Endodermal cell (in vitro differentiated cells): Measurements from ENCODE around the gene YKT6. TPM values are rescaled to one million over a fixed set of nuclear protein-coding genes. Genes with fewer than 3 reads are reported as not detected.

ENCODE experiments used
- DNase-seq: peaks from one replicate; pipeline ENCODE4 v3.0.0-alpha.2; 2017
- H3K27ac ChIP-seq: 2 replicates; pipeline ENCODE4 v1.5.1; 2013; ENCODE audit warnings: mild to moderate bottlenecking, low read depth, low read length, moderate library complexity
- H3K27me3 ChIP-seq: 2 replicates; pipeline ENCODE4 v1.6.1; 2013; ENCODE audit warnings: mild to moderate bottlenecking, low read length, moderate library complexity; ENCODE audit not compliant: insufficient read depth, control insufficient read depth, poor library complexity, severe bottlenecking
- H3K36me3 ChIP-seq: 2 replicates; pipeline ENCODE4 v1.7.0; 2013; ENCODE audit warnings: mild to moderate bottlenecking, low read length, moderate library complexity; ENCODE audit not compliant: control insufficient read depth, insufficient read depth
- H3K4me1 ChIP-seq: one replicate; pipeline ENCODE4 v1.7.0; 2013; ENCODE audit warnings: low read length; ENCODE audit not compliant: control insufficient read depth, insufficient read depth
- H3K4me3 ChIP-seq: 2 replicates; pipeline ENCODE4 v1.5.1; 2013; ENCODE audit warnings: mild to moderate bottlenecking, low read length, moderate library complexity
- H3K9ac ChIP-seq: 2 replicates; pipeline ENCODE4 v1.6.1; 2013; ENCODE audit warnings: mild to moderate bottlenecking, low read length, moderate library complexity; ENCODE audit not compliant: poor library complexity, severe bottlenecking; ENCODE audit errors: extremely low read depth
- H3K9me3 ChIP-seq: 2 replicates; pipeline ENCODE4 v1.6.1; 2013; ENCODE audit warnings: mild to moderate bottlenecking, low read length, moderate library complexity; ENCODE audit not compliant: control insufficient read depth
- H3K27ac Mint-ChIP-seq: 2 replicates; pipeline ENCODE4 v1.8.0; 2020; ENCODE audit warnings: mixed read lengths
- H3K27me3 Mint-ChIP-seq: 2 replicates; pipeline ENCODE4 v1.8.0; 2021; ENCODE audit warnings: mild to moderate bottlenecking, mixed read lengths; ENCODE audit not compliant: insufficient read depth
- H3K36me3 Mint-ChIP-seq: 2 replicates; pipeline ENCODE4 v1.8.0; 2020; ENCODE audit warnings: low read depth, mixed read lengths
- H3K4me1 Mint-ChIP-seq: 2 replicates; pipeline ENCODE4 v1.8.0; 2020; ENCODE audit warnings: mixed read lengths
- H3K4me3 Mint-ChIP-seq: 2 replicates; pipeline ENCODE4 v1.8.0; 2020; ENCODE audit warnings: mild to moderate bottlenecking, moderate library complexity, mixed read lengths
- H3K9me3 Mint-ChIP-seq: 2 replicates; pipeline ENCODE4 v1.8.0; 2020; ENCODE audit warnings: mild to moderate bottlenecking, mixed read lengths
- WGBS, 2 experiments: methylation state at CpG; one replicate each; pipeline versions ENCODE4 v1.1.5 to v1.1.7; 2013; ENCODE audit warnings: missing lambda C conversion rate in 2 of 2, mixed read lengths in 1 of 2; ENCODE audit not compliant: insufficient coverage in 1 of 2, insufficient read length in 1 of 2; 5-methylcytosine and 5-hydroxymethylcytosine counted together
- total RNA-seq, 2 donors: library from RNA; stranded (reverse); fragmentation: NEBNext Ultra II Directional in 1 of 2; extraction: Animal tissue kit (Norgen Biotek cat#: 25700) in 1 of 2; gene quantifications; 2 replicates in 1 of 2; 3 replicates in 1 of 2; pipeline ENCODE4 v1.2.1, GENCODE V29; 2021
- TF ChIP-seq, protein P1 (sequence below): fragments of 200-600 bp; sonication (generic); conservative IDR thresholded peaks from 2 replicates; pipeline ENCODE4 v1.5.0; 2021; ENCODE audit warnings: antibody characterized with exemption, mild to moderate bottlenecking

YKT6 gene
- total RNA-seq, 2 donors from 2014 or later, result 96.2 to 101 TPM

DNA sequence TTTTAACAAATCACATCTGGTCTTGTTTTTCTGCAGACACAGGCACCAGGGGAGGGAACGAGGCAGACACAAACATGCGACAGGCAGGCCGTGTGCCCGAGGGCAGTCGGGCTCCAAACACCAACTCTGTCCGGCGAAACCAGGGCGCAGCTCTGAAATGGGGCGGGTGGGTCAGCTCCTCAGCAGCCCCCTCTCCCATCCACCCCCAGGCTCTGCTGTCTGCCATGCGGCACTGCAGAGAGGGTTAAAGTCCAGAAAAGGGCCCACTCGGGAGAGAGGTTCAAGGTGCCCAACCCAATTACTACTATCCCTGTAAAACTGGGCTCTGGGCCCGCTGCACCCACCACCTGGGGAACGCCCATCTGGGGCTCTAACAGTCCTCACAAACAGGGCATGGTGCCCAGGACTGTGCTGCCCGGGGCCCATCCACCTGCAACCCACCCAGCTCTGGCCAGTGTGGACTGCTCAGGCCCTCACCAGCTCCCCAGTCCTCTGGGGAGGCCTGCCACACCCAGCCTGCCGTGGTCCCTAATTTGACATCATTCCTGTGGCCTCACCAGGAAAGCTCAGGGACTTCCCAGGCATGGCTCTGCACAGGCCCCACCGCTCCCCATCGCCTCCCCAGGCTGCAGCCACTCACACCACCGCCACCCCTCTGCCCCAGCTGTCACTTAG is 18.7 kb downstream of the YKT6 start:
- Histone ChIP-seq H3K4me3 (no peak overlapping the region), H3K9ac (no peak overlapping the region), H3K36me3 (peaks cover 6% of the 10 kb centered on the region), H3K4me1 (no peaks in the 10 kb centered on the region), H3K9me3 (no peaks in the 10 kb centered on the region), H3K27me3 (no peaks in the 10 kb centered on the region), H3K27ac (no peak overlapping the region)
- H3K4me1 Mint-ChIP-seq, result peaks cover 10% of the 10 kb centered on the region
- no peak overlapping the region for H3K27ac Mint-ChIP-seq
- peaks cover 2% of the 10 kb centered on the region for H3K27me3 Mint-ChIP-seq
- H3K36me3 Mint-ChIP-seq, result no peaks in the 10 kb centered on the region
- no peak overlapping the region for H3K4me3 Mint-ChIP-seq
- H3K9me3 Mint-ChIP-seq, result no peaks in the 10 kb centered on the region
- no peak for DNase-seq
- 93 to 94% methylated on average over 16 to 18 of the region's 18 CpGs for WGBS, 2 experiments
- TF ChIP-seq, protein P1, sequence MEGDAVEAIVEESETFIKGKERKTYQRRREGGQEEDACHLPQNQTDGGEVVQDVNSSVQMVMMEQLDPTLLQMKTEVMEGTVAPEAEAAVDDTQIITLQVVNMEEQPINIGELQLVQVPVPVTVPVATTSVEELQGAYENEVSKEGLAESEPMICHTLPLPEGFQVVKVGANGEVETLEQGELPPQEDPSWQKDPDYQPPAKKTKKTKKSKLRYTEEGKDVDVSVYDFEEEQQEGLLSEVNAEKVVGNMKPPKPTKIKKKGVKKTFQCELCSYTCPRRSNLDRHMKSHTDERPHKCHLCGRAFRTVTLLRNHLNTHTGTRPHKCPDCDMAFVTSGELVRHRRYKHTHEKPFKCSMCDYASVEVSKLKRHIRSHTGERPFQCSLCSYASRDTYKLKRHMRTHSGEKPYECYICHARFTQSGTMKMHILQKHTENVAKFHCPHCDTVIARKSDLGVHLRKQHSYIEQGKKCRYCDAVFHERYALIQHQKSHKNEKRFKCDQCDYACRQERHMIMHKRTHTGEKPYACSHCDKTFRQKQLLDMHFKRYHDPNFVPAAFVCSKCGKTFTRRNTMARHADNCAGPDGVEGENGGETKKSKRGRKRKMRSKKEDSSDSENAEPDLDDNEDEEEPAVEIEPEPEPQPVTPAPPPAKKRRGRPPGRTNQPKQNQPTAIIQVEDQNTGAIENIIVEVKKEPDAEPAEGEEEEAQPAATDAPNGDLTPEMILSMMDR, result no peak

DNA sequence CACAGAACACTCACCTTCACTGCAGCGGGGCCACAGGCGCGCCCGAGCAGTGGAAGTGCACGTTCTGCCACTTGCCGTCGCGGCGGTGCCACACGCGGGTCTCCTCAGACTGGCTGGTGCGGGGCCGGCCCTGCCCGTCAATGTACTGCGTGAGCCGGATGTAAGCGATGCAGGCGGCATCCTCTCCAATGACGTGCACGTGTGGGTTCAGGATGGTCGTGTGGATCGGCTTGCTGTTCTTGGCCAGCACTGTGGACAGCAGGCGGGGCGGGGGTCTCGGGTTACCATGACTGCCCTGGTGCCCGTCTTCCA is 19.2 kb downstream of the YKT6 start:
- Mint-ChIP-seq H3K27ac (no peak overlapping the region), H3K27me3 (peaks cover 2% of the 10 kb centered on the region), H3K4me3 (no peak overlapping the region), H3K4me1 (peaks cover 9% of the 10 kb centered on the region), H3K36me3 (no peaks in the 10 kb centered on the region), H3K9me3 (no peaks in the 10 kb centered on the region)
- H3K9me3 ChIP-seq, result no peaks in the 10 kb centered on the region
- no peaks in the 10 kb centered on the region for H3K27me3 ChIP-seq
- no peak overlapping the region for H3K9ac ChIP-seq
- H3K4me1 ChIP-seq, result no peaks in the 10 kb centered on the region
- 90 to 91% methylated on average over 19 to 26 of the region's 26 CpGs for WGBS, 2 experiments
- H3K4me3 ChIP-seq, result no peak overlapping the region
- TF ChIP-seq, protein P1, result no peak
- no peak overlapping the region for H3K27ac ChIP-seq
- no peak for DNase-seq
- peaks cover 3% of the 10 kb centered on the region for H3K36me3 ChIP-seq

DNA sequence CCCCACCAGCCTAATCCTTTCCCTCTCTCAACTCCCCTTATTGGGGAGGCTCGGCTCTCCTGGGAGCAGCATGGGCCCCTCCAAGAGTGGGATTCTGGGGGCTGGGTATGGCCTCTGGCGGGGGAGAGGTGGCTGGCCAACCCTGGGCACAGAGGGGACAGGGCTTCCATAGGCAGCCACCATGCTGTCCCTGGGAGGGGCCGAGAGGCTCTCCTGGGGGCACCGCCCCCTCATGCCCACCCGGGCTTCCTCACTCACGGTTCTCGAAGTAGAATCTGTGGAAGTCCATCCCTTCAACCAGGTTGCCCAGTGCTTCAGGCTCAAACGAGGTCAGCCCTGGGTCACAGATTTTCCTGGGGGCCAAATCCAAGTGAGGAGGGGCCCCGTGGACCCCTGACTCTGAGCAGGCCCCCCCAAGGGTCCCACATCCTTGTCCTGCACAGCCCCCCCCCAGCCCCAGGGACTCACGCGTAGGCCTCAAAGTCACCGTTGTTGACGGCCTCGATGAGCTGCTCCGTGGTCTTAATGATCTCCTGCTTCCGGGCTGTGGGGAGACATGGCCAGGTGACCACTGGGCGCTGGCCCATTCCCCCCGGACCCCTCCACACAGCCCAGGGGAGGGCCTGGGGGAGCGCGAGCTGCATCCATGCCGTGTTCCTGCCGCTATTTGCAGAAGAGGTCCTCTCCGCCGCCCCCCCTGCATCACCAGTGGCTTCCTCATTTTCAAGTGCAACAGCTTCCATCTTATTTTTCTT is 19.8 kb downstream of the YKT6 start:
- no peak overlapping the region for H3K4me3 Mint-ChIP-seq

More for the DNA sequence above, 19.8 kb downstream of the YKT6 start:
- H3K27me3 Mint-ChIP-seq, result peaks cover 2% of the 10 kb centered on the region
- no peaks in the 10 kb centered on the region for H3K36me3 Mint-ChIP-seq
- H3K4me1 ChIP-seq, result no peaks in the 10 kb centered on the region
- H3K9ac ChIP-seq, result no peak overlapping the region
- H3K27ac Mint-ChIP-seq, result no peak overlapping the region
- no peaks in the 10 kb centered on the region for H3K9me3 ChIP-seq
- H3K27me3 ChIP-seq, result no peaks in the 10 kb centered on the region
- WGBS, 2 experiments, result 94 to 97% methylated on average over 10 to 24 of the region's 24 CpGs
- H3K27ac ChIP-seq, result no peak overlapping the region
- H3K4me3 ChIP-seq, result no peak overlapping the region
- TF ChIP-seq, protein P1, result no peak
- no peak for DNase-seq
- H3K4me1 Mint-ChIP-seq, result peaks cover 9% of the 10 kb centered on the region
- H3K9me3 Mint-ChIP-seq, result no peaks in the 10 kb centered on the region
- H3K36me3 ChIP-seq, result peaks cover 2% of the 10 kb centered on the region
